HG02840 (cell line): ENCODE data around the gene LOC128125822.
A peak's percentile ranks its signal among the peaks of the same experiment; 100 is the strongest.
"Not testable (repeated sequence)": the region's sequence is repeated elsewhere in the genome, so short reads cannot be mapped to it uniquely, and the experiment has no call there.

Source experiments
- ATAC-seq: cut with Tn5 transposase; IDR thresholded peaks from one replicate; pipeline ENCODE4 v1.9.1; 2021; ENCODE audit warnings: mild to moderate bottlenecking, moderate library complexity, moderate number of reproducible peaks; ENCODE audit not compliant: unreplicated experiment, low FRiP score

The LOC128125822 gene

DNA sequence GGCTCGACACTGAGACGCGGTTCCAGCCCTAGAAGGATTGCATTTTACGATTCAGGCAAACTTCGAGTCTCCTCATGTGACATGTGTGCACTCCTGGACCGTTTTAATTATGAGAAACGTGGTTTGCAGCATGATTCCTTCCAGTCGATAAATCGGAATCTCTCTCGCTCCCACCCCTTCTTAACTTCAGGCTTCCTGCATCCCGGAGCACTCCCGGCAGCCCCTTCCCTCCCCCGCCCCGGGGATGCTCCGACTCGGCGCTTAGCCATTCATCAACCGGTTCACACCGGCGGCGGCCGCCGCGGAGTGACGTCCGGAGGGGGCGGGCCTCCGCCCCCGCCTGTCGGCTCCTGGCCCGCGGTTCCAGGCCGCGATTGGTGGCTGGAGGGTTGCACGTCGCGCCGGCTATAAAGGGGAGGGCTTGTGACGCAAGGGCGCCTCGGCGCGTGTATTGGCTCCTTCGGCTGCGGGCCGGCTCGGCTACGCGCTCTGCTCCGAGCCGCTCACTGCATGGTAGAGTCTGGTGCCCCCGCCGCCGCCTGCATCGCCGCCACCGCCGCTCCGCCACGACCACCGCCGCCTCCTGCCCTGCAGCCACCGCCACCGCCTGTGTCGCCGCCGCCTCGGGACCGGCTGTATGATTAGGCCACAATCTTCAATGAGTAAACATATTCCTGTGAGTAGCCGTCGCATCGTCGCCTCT, at the start of gene LOC128125822, which contains the start of gene PTP4A1:
Gene LOC128125822 (plus strand): TSS at position 437 of the 703 bp plus-strand sequence.
Gene PTP4A1 (plus strand): TSS at position 437 of the 703 bp plus-strand sequence. CDS start 4,401 bp downstream, outside the sequence.
- peak; percentile 89 for ATAC-seq

DNA sequence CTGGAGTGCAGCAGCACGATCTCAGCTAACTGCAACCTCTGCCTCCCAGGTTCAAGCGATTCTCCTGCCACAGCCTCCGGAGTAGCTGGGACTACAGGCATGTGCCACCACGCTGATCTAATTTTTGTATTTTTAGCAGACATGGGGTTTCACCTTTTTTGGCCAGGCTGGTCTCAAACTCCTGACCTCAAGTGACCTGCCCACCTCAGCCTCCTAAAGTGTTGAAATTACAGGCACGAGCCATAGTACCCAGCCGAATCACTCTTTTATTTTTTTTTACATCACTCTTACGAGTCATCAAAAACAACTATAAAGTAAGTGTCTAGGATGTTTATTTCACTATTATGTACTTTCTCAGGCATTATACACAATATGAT, 49.4 kb upstream of the LOC128125822 start:
- not testable (repeated sequence) for ATAC-seq

DNA sequence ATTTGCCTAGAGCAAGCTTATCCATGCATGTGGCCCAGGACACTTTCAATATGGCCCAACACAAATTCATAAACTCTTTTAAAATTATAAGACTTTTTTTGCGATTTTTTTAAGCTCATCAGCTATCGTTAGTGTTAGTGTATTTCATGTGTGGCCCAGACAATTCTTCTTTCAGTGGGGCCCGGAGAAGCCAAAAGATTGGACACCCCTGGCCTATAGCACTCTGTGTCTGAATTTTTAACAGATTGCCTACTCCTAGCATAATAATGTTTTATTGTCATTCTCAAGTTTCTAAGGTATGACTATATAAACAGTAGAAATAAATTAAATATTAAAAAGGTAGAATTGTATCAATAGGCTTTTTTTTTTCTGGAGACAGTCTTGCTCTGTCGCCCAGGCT, 48.6 kb upstream of the LOC128125822 start:
- no peak for ATAC-seq

DNA sequence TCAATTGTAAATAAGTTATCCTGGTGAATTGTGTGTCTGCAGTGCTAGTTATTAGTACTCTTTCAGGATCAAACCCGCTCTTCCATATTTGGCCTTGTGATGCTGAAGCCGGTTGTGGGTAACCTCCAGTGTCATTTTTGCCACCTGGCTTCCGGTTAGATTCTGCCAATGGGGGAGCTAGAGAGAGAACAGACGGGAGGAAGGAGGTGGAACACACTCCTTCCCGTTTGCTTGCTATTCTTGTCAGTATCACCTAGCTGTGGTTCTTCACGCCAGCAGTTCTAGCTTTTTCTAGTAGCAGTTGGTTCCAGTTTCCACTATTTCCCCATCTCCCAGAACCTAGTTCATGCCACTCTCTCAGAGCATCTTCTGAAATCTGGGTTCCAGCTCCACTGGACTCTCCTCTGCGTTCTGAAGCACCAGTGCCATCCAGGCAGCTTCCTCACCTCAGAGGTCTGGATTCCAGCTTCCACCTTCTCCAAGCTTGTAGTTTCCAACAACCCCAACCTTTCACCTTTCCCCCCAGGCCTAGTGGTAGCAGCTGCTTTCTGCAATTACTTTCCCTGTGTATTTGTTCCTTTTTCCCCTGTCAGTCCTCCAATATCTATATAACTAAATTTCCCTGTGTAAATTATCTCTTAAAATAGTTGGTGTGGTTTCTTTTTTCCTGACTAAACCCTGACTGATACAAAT, 46.9 kb upstream of the LOC128125822 start:
- ATAC-seq = no peak

DNA sequence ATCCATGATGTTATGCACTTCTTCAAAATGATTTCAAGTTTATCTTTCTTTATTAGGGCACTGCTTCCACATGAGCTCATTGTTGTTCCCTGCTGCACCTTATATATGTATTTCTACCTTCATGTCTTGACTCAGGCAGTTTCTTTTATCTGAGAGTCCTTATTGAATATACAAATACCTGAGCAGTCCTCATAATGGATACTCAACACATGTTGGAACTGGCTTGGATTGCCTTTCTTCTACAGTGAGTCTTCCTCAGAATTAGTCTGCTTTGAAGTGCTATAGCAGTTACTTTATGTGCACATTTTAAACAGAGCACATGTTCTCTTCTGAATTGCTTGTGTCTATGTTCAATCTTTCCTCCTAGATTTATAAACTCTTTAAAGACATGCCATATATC, 45.3 kb upstream of the LOC128125822 start:
- no peak for ATAC-seq

DNA sequence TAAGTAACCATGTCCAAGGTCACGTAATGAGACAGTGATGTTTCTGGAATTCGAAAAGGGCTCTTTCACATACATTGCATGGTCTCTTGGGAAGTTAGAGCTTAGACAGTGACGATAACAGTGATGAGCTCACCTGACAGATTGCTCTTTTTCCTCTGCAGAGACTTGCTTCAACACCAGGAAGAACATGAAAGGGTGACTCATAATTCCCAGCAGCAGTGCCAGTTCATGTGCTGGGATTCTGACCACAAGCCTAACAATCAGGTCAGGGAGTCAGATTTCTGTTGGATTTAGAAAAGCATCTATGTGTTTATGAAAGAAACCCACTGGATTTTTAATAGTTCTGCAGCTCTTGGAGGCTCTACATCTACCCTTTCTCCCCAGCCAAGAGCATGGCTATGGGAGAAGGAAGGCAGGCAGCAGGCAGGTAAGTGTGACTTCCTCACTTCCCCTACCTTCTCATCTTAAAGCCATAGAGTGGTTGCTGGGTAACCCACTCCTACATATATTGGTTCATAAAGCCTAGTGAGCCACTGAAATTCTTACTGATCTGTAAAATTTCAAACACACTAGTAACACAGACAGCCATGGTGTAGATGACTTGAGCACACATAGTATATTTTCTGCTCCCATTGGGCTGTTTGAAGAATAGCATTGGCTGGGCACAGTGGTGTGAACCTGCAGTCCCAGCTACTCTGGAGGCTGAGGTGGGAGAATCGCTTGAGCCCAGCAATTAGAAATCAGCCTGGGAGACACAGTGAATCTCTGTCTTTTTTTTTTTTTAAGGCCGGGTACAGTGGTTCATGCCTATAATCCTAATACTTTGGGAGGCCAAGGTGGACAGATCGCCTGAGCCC, 44.4 kb upstream of the LOC128125822 start:
- ATAC-seq = no peak

DNA sequence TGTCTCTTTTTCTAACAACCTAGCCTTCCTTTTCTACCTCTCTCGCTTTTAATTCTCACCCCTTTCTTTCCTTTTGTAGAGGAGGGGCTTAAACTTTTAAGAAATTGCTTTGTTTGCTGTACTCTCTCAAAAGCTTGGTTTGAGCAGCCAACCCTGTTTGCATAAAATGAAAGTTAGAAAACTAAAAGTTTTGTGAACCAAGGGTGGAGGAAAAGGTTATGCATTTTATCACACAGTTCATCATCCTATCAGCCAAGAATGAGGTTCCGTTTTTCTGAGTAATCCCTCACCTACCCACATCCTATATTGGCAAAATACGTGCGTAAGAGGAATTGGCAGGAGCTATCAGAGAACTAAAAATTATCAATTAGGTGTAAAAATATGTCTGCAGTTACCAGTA, 42.8 kb upstream of the LOC128125822 start:
- no peak for ATAC-seq

DNA sequence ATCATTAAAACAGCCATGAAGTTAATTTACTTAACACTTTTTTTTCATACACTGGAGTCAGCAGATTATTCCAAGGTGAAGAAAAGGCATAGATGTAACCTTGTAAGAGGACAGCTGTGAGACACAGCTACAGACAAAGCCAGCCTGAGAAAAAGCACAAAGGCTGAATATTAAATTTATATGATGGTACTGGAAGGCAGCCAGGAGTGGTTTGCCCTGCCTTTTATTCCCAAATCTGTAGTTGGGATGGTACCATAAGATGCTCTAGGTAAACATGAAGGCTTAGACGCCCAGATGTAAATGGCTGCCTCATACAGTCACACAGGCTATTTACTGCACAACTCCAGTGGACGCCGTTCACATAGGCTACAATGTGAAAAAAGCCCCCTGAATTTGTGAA, 42.1 kb upstream of the LOC128125822 start:
- ATAC-seq = no peak

DNA sequence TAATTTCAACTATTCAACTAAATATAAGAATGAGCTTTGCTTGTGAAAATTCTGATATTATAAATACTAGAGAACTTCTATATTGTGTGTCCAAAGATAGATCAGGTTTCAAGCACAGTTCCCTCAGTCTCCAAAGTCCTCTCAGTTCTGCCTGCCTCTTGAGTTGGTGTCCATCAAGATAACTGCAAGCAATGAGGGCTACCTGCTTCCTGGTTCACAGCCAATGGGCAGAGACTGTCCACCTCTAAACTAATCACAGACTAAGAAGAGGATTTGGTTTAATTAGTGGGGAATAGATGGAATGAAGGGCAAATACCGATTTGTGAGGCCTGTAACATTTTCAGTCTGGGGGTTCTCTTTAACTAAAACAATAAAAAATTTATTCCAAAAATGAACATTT, 41.3 kb upstream of the LOC128125822 start:
- ATAC-seq = no peak

DNA sequence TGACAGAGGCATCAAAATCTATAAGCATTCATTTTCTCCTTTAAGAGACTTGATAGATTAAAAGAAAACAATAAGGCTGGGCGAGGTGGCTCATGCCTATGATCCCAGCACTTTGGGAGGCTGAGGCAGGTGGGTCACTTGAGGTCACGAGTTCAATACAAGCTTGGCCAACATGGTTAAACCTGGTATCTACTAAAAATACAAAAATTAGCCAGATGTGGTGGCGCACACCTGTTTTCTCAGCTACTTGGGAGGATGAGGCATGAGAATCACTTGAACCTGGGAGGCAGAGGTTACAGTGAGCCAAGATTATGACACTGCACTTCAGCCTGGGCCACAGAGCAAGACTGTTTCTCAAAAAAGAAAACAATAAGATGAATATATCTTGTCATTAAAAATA, 39.3 kb upstream of the LOC128125822 start:
- no peak for ATAC-seq

DNA sequence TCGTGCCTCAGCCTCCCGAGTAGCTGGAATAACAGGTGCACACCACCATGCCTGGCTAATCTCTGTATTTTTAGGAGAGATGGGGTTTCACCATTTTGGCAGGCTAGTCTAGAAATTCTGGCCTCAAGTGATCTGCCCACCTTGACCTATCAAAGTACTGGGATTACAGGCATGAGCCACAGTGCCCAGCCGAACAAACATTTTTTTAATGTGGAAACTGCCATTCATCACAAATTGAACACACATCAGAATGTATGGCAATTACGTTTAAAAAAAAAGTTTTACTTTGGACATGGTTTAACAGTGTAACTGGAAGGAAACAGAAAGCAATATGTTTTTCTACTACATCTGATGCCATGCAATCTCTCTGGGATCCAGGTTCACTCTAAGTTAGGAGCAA, 38.3 kb upstream of the LOC128125822 start:
- ATAC-seq = no peak

DNA sequence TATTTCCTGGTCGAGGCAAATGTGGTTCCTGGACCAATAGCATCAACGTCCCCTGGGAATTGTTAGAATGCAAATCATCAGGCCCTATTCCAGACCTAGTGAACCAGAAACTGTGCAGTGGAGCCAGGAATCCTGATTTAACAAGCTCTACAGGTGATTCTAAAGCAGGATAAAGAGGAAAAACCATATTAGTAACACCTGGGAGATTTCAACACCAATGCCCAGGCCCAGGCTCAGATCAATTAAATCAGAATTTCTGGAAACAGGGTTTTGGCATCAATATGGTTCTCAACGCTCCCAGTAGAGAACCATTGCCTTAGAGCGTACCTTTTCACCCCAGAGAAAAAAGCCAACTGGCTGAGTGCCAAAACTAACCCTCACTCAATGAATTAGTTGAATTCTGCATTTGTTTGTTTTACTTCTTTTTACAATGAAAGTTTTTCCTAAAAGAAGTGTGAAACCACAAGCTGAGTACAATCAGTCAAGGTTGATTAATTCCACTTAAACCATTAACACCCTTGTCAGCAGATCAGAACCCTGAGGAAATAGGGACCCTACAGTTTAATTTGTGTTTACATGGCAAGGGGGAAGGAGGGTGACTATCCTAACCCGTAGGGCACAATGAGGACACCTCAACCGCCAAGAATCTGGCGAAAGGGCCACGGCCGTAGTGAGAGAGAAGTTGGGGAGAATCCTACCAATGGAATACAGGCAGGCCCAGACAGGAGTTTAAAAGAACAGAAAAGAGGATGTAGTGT, 34.9 kb upstream of the LOC128125822 start:
- ATAC-seq = no peak

DNA sequence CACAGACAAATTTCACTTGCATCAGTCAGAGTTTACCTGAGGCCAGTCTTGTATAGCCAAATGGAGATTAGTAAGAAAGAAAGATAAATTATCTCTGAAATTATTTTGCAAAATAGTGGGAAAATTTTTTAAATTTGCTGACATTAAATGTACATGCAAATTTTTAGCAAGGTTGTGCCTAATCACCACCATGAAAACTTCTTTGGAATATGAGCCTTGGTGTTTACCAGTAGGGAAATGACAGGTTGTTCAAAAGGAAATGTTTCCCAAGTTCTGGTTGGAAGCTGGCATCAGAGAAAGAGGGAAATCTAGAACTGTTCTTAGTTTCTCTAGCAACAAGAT, 34.4 kb upstream of the LOC128125822 start:
- no peak for ATAC-seq

DNA sequence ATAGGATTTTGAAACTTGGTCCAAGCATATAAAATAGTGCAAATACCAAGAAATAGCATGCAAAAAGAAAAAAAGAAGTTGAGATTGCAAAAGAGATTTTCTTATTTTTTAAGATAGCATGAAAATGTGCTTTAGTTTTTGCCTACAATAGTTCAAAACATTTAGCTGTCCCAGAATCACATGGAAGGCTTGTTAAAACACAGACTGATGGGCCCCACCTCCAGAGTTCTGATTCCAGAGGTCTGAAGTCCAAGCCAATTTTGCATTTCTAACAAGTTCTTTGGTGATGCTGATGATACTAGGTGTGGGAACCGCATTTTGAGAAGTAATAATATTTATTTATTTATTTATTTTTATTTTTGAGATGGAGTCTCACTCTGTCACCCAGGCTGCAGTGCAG, 33.7 kb upstream of the LOC128125822 start:
- no peak for ATAC-seq

DNA sequence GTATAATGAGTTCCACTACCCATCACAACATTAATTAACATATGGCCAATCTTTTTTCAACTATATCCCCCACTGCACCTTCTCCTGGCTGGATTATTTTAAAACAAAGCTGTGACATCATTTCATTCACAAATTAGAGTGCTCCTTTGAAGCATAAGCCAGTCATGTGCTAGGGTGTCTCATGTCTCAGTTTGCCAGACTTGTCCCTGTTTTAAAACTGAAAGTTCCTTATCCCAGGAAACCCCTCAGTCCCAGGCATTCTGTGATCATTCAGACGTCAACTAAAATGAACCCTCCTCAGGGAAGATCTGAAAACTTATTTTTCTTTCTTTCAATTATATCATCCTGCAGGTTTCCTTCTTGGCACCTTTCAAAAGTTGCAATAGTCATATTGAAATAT, 29.3 kb upstream of the LOC128125822 start:
- no peak for ATAC-seq

DNA sequence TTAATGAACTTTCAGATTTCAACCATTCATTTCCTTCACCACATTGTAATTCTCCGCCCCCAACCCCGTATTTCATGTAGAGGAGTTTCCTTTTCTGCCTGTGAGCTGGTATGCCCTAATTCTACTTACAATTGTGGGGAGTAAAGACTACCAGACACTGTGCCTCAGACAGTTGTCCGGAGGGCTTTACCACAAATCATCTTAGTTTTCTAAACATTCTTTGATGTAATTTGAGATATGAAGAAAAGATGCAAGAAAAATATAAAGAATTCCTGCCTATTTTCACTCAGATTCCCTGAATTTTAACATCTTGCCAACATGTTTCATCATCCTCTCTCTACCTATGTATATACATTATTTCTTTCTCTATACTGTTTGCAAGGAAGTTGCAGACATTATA, 28.3 kb upstream of the LOC128125822 start:
- ATAC-seq = no peak

DNA sequence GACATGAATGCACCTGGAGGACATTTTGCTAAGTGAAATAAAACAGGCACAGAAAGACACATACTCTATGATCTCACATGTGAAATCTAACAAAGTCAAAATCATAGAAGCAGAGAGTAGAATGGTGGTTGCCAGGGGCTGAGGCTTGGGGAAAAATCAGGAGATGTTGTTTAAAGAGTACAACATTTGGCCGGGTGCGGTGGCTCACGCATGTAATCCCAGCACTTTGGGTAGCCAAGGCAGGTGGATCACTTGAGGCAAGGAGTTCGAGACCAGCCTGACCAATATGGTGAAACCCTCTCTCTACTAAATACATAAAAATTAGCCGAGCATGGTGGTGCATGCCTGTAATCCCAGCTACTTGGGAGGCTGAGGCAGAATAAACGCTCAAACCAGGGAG, 26.0 kb upstream of the LOC128125822 start:
- no peak for ATAC-seq

DNA sequence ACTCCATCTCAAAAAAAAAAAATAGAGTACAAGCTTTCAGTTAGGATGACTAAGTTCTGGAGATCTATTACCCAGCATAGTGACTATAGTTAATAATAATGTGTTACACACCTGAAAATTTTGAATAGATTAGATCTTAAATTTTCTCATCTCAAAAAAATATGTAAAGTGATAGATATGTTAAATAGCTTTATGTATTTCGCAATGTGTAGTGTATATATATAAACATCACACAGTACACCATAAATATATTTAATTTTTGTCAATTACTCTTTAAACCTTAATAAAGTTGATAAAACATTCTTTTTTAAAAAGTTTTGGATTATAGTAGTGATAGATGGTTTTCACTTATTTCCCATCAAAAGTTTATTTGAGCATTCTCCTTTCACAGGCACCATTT, 25.6 kb upstream of the LOC128125822 start:
- no peak for ATAC-seq

DNA sequence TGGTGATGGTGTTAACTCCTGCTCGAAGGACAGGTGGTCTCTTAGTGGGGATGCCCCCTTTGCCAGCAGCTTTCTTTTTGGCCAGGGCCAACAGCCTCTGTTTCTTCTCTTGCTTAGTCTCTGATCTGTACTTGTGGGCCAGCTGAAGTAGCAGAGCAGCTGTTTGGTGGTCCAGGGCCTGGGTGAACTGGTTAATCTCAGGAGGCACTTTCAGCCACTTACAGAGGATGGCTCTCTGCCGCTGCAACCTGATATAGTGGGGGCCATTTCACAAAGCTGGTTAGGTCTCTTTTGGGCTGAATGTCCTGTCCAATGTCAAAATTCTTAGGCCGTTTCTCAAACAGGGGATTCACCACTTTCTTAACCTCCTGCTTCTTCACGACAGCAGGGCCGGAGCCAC, 23.2 kb upstream of the LOC128125822 start:
- ATAC-seq = no peak

DNA sequence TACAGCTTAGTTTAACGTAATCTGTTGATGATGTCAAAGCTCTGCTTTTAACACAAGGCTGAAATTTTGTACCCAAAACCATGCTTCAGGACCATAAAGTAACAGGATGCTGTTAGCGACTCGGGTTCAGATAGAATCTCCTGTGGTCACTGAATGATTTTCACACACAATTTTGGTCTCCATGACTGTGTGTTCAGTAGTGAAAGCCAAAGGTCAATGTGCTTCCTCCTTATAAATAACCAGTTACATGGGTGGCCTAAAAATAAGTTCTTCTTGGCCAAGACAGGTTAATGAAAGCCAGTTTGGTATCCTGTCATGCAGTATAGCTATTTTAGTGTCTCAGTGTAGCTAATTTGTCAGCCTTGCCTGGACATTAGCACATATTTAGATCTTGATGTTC, 19.1 kb upstream of the LOC128125822 start:
- ATAC-seq = peak; percentile 99

DNA sequence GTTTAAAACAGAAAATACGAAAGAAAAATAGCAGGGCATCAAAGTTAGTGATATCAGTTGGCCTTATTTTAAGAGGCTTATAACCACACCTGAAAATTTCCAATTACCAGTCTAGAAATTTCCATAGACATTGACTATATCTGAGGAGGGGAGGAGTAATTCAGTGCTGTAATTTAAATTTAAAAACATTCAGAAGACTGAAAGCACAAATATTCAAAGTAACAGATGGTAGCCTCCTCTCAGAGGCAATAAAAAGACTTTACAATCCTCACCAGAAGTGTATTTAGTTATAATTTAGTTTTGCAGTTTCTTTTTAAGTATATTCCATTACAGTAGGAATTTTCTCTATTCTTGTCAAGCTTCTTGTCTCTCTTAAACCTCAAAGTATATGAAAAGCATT, 18.4 kb upstream of the LOC128125822 start:
- no peak for ATAC-seq
